ENCODE results near the gene PFKL.

DNA sequence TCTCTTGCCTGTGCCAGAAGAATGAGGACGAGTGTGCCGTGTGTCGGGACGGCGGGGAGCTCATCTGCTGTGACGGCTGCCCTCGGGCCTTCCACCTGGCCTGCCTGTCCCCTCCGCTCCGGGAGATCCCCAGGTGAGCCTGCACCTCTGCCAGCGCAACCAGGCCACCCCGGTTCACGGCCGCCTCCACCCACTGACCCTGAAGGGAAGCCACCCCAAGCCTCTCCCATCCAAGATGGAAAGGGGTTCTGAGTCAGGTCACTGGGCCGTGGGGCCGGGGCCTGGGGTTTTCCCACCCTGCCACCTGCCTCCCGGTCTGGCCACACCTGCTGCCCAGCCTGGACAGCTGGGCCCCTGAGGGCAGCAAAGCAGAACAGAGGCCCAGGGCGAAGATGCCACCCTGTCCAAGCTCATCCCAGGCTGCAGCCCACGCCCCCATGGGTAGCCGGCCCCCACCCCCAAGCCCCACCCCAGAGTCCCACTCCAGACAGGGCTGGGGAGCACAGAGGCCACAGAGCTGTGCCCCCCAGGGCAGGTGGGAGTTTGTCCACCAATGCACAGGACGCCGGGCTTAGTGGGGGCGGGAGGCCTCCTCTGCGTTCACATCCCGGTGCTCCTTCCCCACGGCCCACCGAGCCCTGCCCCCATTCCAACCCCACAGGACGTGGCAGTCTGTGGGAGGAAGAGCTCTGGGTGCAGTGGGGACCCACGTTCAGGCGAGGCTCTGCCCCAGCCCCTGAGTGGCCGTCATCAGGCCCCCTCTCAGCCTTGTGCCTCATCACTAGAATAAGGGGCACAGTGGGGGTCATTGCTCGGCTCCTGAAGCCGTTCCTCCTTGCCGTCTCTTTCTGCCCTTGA, 8.5 kb upstream of the PFKL start:
- TF ChIP-seq, protein P1, sequence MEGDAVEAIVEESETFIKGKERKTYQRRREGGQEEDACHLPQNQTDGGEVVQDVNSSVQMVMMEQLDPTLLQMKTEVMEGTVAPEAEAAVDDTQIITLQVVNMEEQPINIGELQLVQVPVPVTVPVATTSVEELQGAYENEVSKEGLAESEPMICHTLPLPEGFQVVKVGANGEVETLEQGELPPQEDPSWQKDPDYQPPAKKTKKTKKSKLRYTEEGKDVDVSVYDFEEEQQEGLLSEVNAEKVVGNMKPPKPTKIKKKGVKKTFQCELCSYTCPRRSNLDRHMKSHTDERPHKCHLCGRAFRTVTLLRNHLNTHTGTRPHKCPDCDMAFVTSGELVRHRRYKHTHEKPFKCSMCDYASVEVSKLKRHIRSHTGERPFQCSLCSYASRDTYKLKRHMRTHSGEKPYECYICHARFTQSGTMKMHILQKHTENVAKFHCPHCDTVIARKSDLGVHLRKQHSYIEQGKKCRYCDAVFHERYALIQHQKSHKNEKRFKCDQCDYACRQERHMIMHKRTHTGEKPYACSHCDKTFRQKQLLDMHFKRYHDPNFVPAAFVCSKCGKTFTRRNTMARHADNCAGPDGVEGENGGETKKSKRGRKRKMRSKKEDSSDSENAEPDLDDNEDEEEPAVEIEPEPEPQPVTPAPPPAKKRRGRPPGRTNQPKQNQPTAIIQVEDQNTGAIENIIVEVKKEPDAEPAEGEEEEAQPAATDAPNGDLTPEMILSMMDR (conservative IDR thresholded peaks at IDR 0.05; ENCODE audit: low read depth in 2 of 2), result no peak
- TF ChIP-seq EZH2 (IDR thresholded peaks at IDR 0.05; ENCODE audit: low read depth, unreplicated experiment) (no peak), JUNB (IDR thresholded peaks at IDR 0.05; ENCODE audit: unreplicated experiment) (no peak), POLR2AphosphoS5 (IDR thresholded peaks at IDR 0.05; ENCODE audit: low read depth) (no peak)
- TF ChIP-seq, protein P2, sequence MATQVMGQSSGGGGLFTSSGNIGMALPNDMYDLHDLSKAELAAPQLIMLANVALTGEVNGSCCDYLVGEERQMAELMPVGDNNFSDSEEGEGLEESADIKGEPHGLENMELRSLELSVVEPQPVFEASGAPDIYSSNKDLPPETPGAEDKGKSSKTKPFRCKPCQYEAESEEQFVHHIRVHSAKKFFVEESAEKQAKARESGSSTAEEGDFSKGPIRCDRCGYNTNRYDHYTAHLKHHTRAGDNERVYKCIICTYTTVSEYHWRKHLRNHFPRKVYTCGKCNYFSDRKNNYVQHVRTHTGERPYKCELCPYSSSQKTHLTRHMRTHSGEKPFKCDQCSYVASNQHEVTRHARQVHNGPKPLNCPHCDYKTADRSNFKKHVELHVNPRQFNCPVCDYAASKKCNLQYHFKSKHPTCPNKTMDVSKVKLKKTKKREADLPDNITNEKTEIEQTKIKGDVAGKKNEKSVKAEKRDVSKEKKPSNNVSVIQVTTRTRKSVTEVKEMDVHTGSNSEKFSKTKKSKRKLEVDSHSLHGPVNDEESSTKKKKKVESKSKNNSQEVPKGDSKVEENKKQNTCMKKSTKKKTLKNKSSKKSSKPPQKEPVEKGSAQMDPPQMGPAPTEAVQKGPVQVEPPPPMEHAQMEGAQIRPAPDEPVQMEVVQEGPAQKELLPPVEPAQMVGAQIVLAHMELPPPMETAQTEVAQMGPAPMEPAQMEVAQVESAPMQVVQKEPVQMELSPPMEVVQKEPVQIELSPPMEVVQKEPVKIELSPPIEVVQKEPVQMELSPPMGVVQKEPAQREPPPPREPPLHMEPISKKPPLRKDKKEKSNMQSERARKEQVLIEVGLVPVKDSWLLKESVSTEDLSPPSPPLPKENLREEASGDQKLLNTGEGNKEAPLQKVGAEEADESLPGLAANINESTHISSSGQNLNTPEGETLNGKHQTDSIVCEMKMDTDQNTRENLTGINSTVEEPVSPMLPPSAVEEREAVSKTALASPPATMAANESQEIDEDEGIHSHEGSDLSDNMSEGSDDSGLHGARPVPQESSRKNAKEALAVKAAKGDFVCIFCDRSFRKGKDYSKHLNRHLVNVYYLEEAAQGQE (IDR thresholded peaks at IDR 0.05; ENCODE audit: unreplicated experiment), result no peak
